Stimulated activated memory B cell treated with anti-CD40 and anti-IgM and Interleukin-4, amounts not matched to agents 10 μg/mL and 1 μg/mL and 100 μg/mL, for 72 hours (primary cell): ENCODE results near the gene SIN3B.
A peak's percentile ranks its signal among the peaks of the same experiment; 100 is the strongest.
"Not testable (repeated sequence)": the region's sequence is repeated elsewhere in the genome, so short reads cannot be mapped to it uniquely, and the experiment has no call there.

Experiments used
- ATAC-seq: fragments of 150-1000 bp; cut with Tn5 transposase; 2 replicates; pipeline ENCODE4 v1.10.0; 2021
- H3K27ac Mint-ChIP-seq: one replicate; pipeline ENCODE4 v1.8.0; 2022; ENCODE audit warnings: mild to moderate bottlenecking, mixed read lengths
- H3K27me3 Mint-ChIP-seq: one replicate; pipeline ENCODE4 v1.8.0; 2022; ENCODE audit warnings: mixed read lengths
- H3K36me3 Mint-ChIP-seq: one replicate; pipeline ENCODE4 v1.8.0; 2022; ENCODE audit warnings: mixed read lengths
- H3K4me1 Mint-ChIP-seq: one replicate; pipeline ENCODE4 v1.8.0; 2022; ENCODE audit warnings: mixed read lengths
- H3K4me3 Mint-ChIP-seq: one replicate; pipeline ENCODE4 v1.8.0; 2022; ENCODE audit warnings: mild to moderate bottlenecking, moderate library complexity, mixed read lengths
- H3K9me3 Mint-ChIP-seq: one replicate; pipeline ENCODE4 v1.8.0; 2022; ENCODE audit warnings: mixed read lengths

The SIN3B gene

GRCh38 chr19:16871871-16872270 is 42.7 kb downstream of the SIN3B start:
- peaks cover 34% of the 10 kb centered on the region for H3K4me1 Mint-ChIP-seq
- peaks cover 84% of the 10 kb centered on the region for H3K36me3 Mint-ChIP-seq
- peaks cover 16% of the 10 kb centered on the region for H3K9me3 Mint-ChIP-seq
- H3K27me3 Mint-ChIP-seq: no peaks in the 10 kb centered on the region
- ATAC-seq: no peak
- H3K27ac Mint-ChIP-seq: no peak overlapping the region
- no peak overlapping the region for H3K4me3 Mint-ChIP-seq

- no peak for ATAC-seq
- peaks cover 85% of the 10 kb centered on the region for H3K36me3 Mint-ChIP-seq
- H3K9me3 Mint-ChIP-seq: peaks cover 16% of the 10 kb centered on the region
- H3K4me1 Mint-ChIP-seq: peaks cover 43% of the 10 kb centered on the region
- no peak overlapping the region for H3K27ac Mint-ChIP-seq
- no peaks in the 10 kb centered on the region for H3K27me3 Mint-ChIP-seq
- no peak overlapping the region for H3K4me3 Mint-ChIP-seq
Measured at GRCh38 chr19:16872728-16873127, 43.5 kb downstream of the SIN3B start.

GRCh38 chr19:16873594-16873993 is 44.4 kb downstream of the SIN3B start:
- Mint-ChIP-seq H3K4me1 (peaks cover 43% of the 10 kb centered on the region), H3K36me3 (peaks cover 85% of the 10 kb centered on the region), H3K9me3 (peaks cover 16% of the 10 kb centered on the region), H3K4me3 (no peak overlapping the region), H3K27me3 (no peaks in the 10 kb centered on the region), H3K27ac (peak overlapping the region; percentile 93)
- ATAC-seq: no peak

- no peak for ATAC-seq
Measured at GRCh38 chr19:16874250-16874977, 45.2 kb downstream of the SIN3B start.

GRCh38 chr19:16874978-16875299 is 45.7 kb downstream of the SIN3B start:
- Mint-ChIP-seq H3K36me3 (peaks cover 90% of the 10 kb centered on the region), H3K4me1 (peaks cover 43% of the 10 kb centered on the region), H3K9me3 (peaks cover 16% of the 10 kb centered on the region), H3K4me3 (peak overlapping the region; percentile 11), H3K27ac (peak overlapping the region; percentile 93)
- not testable (repeated sequence) for ATAC-seq, H3K27me3 Mint-ChIP-seq

More at GRCh38 chr19:16874250-16874977, 45.2 kb downstream of the SIN3B start:
- H3K4me3 Mint-ChIP-seq: peak overlapping the region; percentile 11
- H3K27me3 Mint-ChIP-seq: no peaks in the 10 kb centered on the region
- H3K4me1 Mint-ChIP-seq: peaks cover 43% of the 10 kb centered on the region
- peak overlapping the region; percentile 93 for H3K27ac Mint-ChIP-seq
- peaks cover 16% of the 10 kb centered on the region for H3K9me3 Mint-ChIP-seq
- H3K36me3 Mint-ChIP-seq: peaks cover 90% of the 10 kb centered on the region

- Mint-ChIP-seq H3K27me3 (no peaks in the 10 kb centered on the region), H3K36me3 (peaks cover 95% of the 10 kb centered on the region), H3K9me3 (peaks cover 19% of the 10 kb centered on the region), H3K4me3 (no peak overlapping the region), H3K4me1 (peaks cover 43% of the 10 kb centered on the region), H3K27ac (peak overlapping the region; percentile 93)
- ATAC-seq: peak; percentile 73
Measured at GRCh38 chr19:16875584-16876555, 46.7 kb downstream of the SIN3B start.

- peaks cover 93% of the 10 kb centered on the region for H3K36me3 Mint-ChIP-seq
- peaks cover 22% of the 10 kb centered on the region for H3K9me3 Mint-ChIP-seq
- no peaks in the 10 kb centered on the region for H3K27me3 Mint-ChIP-seq
- ATAC-seq: peak; percentile 29
- peak overlapping the region; percentile 93 for H3K27ac Mint-ChIP-seq
- H3K4me1 Mint-ChIP-seq: peaks cover 43% of the 10 kb centered on the region
- H3K4me3 Mint-ChIP-seq: no peak overlapping the region
Measured at GRCh38 chr19:16876904-16877361, 47.7 kb downstream of the SIN3B start.

GRCh38 chr19:16877581-16877980 is 48.4 kb downstream of the SIN3B start:
- Mint-ChIP-seq H3K9me3 (peaks cover 26% of the 10 kb centered on the region), H3K27ac (peak overlapping the region; percentile 93), H3K27me3 (no peaks in the 10 kb centered on the region), H3K36me3 (peaks cover 87% of the 10 kb centered on the region), H3K4me3 (no peak overlapping the region), H3K4me1 (peaks cover 43% of the 10 kb centered on the region)
- no peak for ATAC-seq

- Mint-ChIP-seq H3K36me3 (peaks cover 80% of the 10 kb centered on the region), H3K4me3 (no peak overlapping the region), H3K4me1 (peaks cover 43% of the 10 kb centered on the region), H3K27me3 (no peaks in the 10 kb centered on the region), H3K27ac (no peak overlapping the region), H3K9me3 (peaks cover 31% of the 10 kb centered on the region)
- peak; percentile 22 for ATAC-seq
Measured at GRCh38 chr19:16878181-16878965, 49.2 kb downstream of the SIN3B start.

- Mint-ChIP-seq H3K27ac (no peak overlapping the region), H3K4me1 (peaks cover 18% of the 10 kb centered on the region), H3K36me3 (peaks cover 54% of the 10 kb centered on the region), H3K9me3 (peaks cover 15% of the 10 kb centered on the region), H3K27me3 (no peaks in the 10 kb centered on the region), H3K4me3 (no peak overlapping the region)
- ATAC-seq: no peak
Measured at GRCh38 chr19:16880884-16881554, 51.8 kb downstream of the SIN3B start.

GRCh38 chr19:16882146-16882545 is 52.9 kb downstream of the SIN3B start:
- H3K9me3 Mint-ChIP-seq: peaks cover 15% of the 10 kb centered on the region
- peaks cover 43% of the 10 kb centered on the region for H3K36me3 Mint-ChIP-seq
- no peak overlapping the region for H3K27ac Mint-ChIP-seq
- H3K27me3 Mint-ChIP-seq: no peaks in the 10 kb centered on the region
- ATAC-seq: no peak
- H3K4me1 Mint-ChIP-seq: peaks cover 7% of the 10 kb centered on the region
- no peak overlapping the region for H3K4me3 Mint-ChIP-seq

GRCh38 chr19:16883522-16883921 is 54.3 kb downstream of the SIN3B start:
- Mint-ChIP-seq H3K4me1 (peaks cover 4% of the 10 kb centered on the region), H3K27ac (no peak overlapping the region), H3K36me3 (peaks cover 29% of the 10 kb centered on the region), H3K4me3 (no peak overlapping the region), H3K27me3 (peaks cover 13% of the 10 kb centered on the region), H3K9me3 (peaks cover 15% of the 10 kb centered on the region)
- ATAC-seq: no peak

GRCh38 chr19:16885166-16885565 is 56.0 kb downstream of the SIN3B start:
- no peak overlapping the region for H3K27ac Mint-ChIP-seq
- H3K27me3 Mint-ChIP-seq: peaks cover 23% of the 10 kb centered on the region
- peaks cover 13% of the 10 kb centered on the region for H3K4me1 Mint-ChIP-seq
- peaks cover 15% of the 10 kb centered on the region for H3K9me3 Mint-ChIP-seq
- peaks cover 13% of the 10 kb centered on the region for H3K36me3 Mint-ChIP-seq
- H3K4me3 Mint-ChIP-seq: no peak overlapping the region
- ATAC-seq: no peak

GRCh38 chr19:16886305-16886880 is 57.2 kb downstream of the SIN3B start:
- Mint-ChIP-seq H3K4me3 (no peak overlapping the region), H3K27ac (no peak overlapping the region), H3K9me3 (peaks cover 9% of the 10 kb centered on the region), H3K27me3 (peaks cover 23% of the 10 kb centered on the region), H3K4me1 (peaks cover 17% of the 10 kb centered on the region), H3K36me3 (peaks cover under 1% of the 10 kb centered on the region)
- ATAC-seq: no peak
